Globus pallidus (tissue), 1 donor: Measurements from ENCODE around the gene ATP5IF1.
A peak's percentile ranks its signal among the peaks of the same experiment; 100 is the strongest.

Experiments
- DNase-seq: peaks from one replicate; pipeline ENCODE4 v3.0.0-alpha.2; 2015; ENCODE audit warnings: low spot score

The ATP5IF1 gene

DNA sequence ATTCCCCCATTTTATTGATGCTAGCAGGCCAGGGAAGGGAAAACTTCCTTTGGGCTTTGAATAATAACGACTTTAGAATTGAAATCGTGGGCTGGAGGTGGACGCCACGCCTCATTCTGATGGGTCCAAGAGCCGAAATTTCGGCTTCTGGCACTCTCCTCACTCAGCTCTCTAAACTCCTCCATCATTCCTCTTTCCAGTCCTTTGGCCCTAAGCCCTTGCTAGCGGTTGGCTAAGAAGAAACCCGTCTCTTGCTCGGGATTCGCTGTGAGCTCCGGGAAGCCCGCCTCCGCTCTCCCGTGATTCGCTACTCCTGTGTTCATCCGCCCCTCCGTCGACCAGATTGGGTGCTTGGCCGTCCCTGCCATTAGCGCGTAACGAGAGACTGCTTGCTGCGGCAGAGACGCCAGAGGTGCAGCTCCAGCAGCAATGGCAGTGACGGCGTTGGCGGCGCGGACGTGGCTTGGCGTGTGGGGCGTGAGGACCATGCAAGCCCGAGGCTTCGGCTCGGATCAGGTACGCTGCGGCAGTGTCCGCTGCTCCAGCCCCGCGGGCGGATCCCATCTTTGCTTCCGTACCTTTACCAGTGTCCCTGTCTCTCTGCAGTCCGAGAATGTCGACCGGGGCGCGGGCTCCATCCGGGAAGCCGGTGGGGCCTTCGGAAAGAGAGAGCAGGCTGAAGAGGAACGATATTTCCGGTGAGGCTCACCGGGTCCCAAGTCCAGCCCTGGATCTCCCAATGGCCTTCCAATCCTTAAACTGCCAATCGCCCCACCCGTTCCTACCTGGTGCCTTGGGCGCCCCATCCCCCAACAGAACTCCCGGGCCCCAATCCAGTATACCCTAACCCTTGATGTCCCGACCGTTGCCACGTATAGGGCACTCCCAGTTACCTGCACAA is at the start of gene ATP5IF1:
TSS of gene ATP5IF1 (plus strand) at position 370 of the 901 bp plus-strand sequence. CDS start at position 430, 60 bp downstream.
- DNase-seq: peak; percentile 98

- no peak for DNase-seq
Observed at GRCh38 chr1:28190337-28190979, 45.5 kb upstream of the ATP5IF1 start.

GRCh38 chr1:28190996-28191645 is 44.8 kb upstream of the ATP5IF1 start:
- no peak for DNase-seq

GRCh38 chr1:28193701-28194161 is 42.2 kb upstream of the ATP5IF1 start:
- no peak for DNase-seq

GRCh38 chr1:28194326-28195035 is 41.4 kb upstream of the ATP5IF1 start:
- no peak for DNase-seq

DNA sequence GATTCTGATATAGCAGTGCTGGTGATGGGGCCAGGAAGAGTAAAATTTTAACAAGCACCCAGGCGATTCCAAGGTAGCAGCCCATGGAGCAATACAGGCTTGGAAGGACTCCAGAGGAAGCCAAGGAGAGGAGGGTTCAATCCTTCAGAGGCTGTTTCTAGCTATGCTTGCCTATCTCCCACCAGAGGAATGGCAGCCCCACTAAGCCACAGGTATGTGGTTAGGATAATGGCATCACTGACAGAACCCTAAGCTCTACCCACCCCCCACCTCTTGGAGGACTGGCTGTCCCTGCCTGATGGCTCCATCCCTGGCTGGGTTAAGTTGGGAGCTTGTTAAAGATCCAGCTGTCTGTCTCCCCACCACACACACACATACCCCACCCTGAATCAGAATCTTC is 40.1 kb upstream of the ATP5IF1 start:
- no peak for DNase-seq

DNA sequence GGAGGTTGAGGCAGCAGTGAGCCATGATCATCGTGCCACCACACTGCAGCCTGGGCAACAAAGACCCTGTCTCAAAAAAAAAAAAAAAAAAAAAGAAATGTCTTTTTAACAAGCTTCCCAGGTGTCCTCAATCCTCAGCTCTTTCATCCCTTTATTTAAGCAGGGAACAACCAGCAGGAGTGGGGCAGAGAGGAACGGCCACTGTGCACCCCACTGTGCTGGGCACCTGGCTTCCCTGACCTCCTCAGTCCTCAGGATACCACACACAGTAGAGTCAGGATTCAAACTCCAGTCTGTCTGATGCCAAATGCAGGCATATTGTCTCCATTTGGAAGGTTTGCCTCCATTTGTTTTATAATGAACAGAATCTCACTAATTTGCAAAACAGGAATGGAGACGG is 39.6 kb upstream of the ATP5IF1 start:
- no peak for DNase-seq

GRCh38 chr1:28197682-28198415 is 38.1 kb upstream of the ATP5IF1 start:
- no peak for DNase-seq

DNA sequence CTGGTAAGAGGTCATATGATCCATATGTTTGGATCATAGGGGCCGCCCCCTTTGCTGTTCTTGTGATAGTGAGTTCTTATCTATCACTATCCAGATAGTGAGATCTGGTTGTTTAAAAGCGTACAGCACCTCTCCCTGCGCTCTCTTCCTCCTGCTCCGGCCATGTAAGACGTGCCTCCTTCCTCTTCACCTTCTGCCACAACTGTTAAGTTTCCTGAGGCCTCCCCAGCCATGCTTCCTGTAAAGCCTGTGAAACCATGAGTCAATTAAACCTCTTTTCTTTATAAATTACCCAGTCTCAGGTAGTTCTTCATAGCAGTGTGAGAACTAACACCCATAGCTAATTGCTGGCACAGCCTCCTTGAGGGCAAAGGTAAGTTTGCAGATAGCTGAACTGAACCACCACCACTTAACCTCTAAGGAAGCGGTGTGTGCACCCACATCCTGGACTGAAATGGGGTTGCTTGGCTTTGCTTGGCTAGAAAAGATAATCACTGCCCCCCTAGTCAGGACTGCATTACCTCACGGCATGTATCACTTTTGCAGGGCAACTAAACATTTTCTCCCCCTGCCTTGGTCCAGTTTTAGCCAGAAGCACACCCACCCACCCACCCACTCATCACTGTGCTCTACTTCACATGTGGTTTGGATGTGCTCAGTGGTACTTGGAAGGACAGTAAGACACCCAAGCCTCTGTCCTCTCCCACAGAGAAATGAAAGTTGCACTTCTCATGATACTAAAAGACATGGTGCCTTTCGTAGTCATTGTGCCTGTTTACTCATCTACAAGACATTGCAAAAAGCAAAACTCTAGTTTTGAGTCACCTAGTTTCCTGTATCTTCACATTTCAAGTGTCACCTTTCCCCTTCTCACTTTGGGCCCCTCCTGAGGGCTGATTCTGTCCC is 36.3 kb upstream of the ATP5IF1 start:
- DNase-seq: no peak

GRCh38 chr1:28200234-28200873 is 35.6 kb upstream of the ATP5IF1 start:
- no peak for DNase-seq

DNA sequence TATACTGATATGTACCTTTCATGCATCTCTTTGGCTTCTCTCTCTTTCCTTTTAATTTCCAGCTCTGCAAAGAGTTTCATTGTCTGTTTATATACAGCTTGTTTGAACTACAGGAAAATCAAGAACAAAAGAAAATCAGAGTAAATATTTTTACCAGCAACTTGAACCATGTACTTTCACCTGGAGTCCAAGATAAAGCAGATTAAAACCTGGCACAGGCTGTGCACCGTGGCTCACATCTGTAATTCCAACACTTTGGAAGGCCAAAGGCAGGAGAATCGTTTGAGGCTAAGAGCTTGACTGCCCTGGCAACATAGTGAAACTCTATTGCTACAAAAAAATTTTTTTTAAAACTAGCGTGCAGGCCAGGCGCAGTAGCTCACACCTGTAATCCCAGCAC is 30.7 kb upstream of the ATP5IF1 start:
- no peak for DNase-seq

GRCh38 chr1:28208818-28209441 is 27.0 kb upstream of the ATP5IF1 start:
- peak; percentile 79 for DNase-seq

GRCh38 chr1:28209700-28210099 is 26.2 kb upstream of the ATP5IF1 start:
- no peak for DNase-seq

DNA sequence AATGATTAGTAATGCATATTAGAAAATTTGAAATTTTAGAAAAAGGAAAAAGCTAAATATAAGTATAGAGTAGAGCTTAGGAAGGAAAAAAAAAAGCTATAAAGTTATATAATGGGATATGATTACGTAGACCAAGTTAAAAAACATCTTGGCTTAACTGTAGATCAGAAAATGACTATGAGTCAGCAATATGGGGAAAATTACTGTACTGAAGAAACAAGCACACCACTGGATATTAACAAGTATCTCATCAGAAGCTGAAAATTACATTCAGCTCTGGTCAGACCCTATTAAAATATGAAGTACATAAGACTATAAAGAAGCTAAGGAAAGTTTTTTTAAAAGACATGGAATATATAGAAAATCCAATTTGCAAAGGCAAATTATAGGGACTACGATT is 22.6 kb upstream of the ATP5IF1 start:
- DNase-seq: no peak

GRCh38 chr1:28229089-28229488 is 6.8 kb upstream of the ATP5IF1 start:
- no peak for DNase-seq

GRCh38 chr1:28229996-28230395 is 5.9 kb upstream of the ATP5IF1 start:
- no peak for DNase-seq

DNA sequence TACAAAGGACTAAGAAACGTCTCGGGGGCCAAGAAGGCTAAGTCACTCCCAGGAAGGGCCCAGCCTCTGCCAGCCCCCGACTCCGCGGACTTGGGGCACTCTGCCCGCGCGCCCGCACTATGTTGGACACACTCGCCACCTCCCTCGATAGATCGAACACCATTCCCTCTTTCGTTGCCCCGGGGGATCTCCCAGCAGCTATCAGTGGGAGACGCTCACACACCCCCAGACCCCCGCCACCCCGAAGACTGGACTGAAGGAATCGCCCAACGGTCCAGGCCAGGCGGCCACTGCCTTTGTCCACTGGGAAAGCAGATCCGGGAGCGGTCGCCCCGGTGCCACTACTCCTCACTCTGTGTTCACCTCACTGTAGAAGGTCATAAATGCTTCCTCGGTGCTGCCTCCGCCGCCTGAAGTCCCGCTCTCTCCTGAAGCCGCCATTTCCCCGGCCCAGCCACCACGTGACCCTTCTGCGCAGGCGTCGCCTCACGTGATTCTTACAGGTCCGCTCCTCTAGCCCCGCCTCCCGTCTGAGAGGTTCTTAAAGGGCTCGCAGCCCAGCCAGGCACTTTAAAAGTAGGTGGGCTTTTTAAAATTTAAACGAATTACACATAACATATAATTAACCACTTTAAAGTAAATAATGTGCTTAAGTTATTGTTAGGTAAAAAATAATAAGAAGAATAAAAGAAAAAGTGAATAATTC is 3.2 kb upstream of the ATP5IF1 start, which contains the start of gene DNAJC8:
TSS of gene DNAJC8 (minus strand) at position 472 of the 706 bp plus-strand sequence. CDS start at position 441, 31 bp downstream.
- DNase-seq: peak; percentile 89

DNA sequence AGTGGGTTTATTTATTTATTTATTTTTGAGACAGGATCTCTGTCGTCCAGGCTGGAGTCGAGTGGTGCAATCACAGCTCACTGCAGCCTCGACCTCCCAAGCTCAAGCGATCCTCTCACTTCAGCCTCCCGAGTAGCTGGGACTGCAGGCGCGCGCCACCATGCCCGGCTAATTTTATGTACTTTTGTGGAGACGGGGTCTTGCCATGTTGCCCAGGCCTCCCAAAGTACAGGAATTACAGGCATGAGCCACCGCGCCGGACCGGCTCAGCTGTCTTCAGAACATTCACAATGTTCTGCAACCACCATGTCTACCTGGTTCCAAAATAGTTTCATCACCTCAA is 2.7 kb upstream of the ATP5IF1 start:
- no peak for DNase-seq
